Measurements from ENCODE around the gene PLVAP.

PLVAP gene

GRCh38 chr19:17357078-17357666 is 20.0 kb downstream of the PLVAP start:
- DNase-seq (no peak), ATAC-seq (no peak)

- ATAC-seq (peak; percentile 47), DNase-seq (no peak)
These were observed 23.8 kb downstream of the PLVAP start for GRCh38 chr19:17353386-17353785.

- DNase-seq (no peak), ATAC-seq (no peak)
These were observed 24.4 kb downstream of the PLVAP start for GRCh38 chr19:17352608-17353280.

- ATAC-seq (no peak), DNase-seq (no peak)
These were observed 25.2 kb downstream of the PLVAP start for GRCh38 chr19:17351815-17352435.

- no peak for DNase-seq
- no peak for ATAC-seq
These were observed 28.4 kb downstream of the PLVAP start for GRCh38 chr19:17348700-17349099.

GRCh38 chr19:17347877-17348276 is 29.3 kb downstream of the PLVAP start:
- no peak for ATAC-seq
- no peak for DNase-seq

- ATAC-seq (no peak), DNase-seq (no peak)
These were observed 29.8 kb downstream of the PLVAP start for GRCh38 chr19:17347361-17347760.

- peak; percentile 93 for ATAC-seq
- DNase-seq, result peak; percentile 89
These were observed 31.0 kb downstream of the PLVAP start for GRCh38 chr19:17346109-17346671.

GRCh38 chr19:17341845-17342244 is 35.3 kb downstream of the PLVAP start:
- DNase-seq (no peak), ATAC-seq (no peak)

- ATAC-seq (no peak), DNase-seq (no peak)
These were observed 35.8 kb downstream of the PLVAP start for GRCh38 chr19:17341386-17341785.

GRCh38 chr19:17340871-17341357 is 36.2 kb downstream of the PLVAP start:
- ATAC-seq (no peak), DNase-seq (no peak)

GRCh38 chr19:17340302-17340870 is 36.8 kb downstream of the PLVAP start:
- DNase-seq, result peak; percentile 44

GRCh38 chr19:17339088-17339741 is 37.9 kb downstream of the PLVAP start:
- peak; percentile 71 for DNase-seq
- no peak for ATAC-seq

More at GRCh38 chr19:17340302-17340870, 36.8 kb downstream of the PLVAP start:
- ATAC-seq, result no peak

GRCh38 chr19:17338433-17339078 is 38.6 kb downstream of the PLVAP start:
- ATAC-seq (no peak), DNase-seq (no peak)

- DNase-seq, result peak; percentile 65
- ATAC-seq, result no peak
These were observed 39.3 kb downstream of the PLVAP start for GRCh38 chr19:17337675-17338432.

- peak; percentile 95 for DNase-seq
- peak; percentile 89 for ATAC-seq
These were observed 40.1 kb downstream of the PLVAP start, which contains the start of gene GTPBP3 for GRCh38 chr19:17336872-17337674. Gene GTPBP3, plus strand, starts transcription at chr19:17337553. Its CDS starts 59 bp downstream, at chr19:17337612.

- ATAC-seq, result no peak
These were observed 41.6 kb downstream of the PLVAP start for GRCh38 chr19:17335575-17335974.

GRCh38 chr19:17334414-17335409 is 42.4 kb downstream of the PLVAP start, which contains the start of gene ANO8:
Gene ANO8, minus strand, starts transcription at chr19:17334855. Its CDS starts 185 bp downstream, at chr19:17334670.
- peak; percentile 50 for ATAC-seq
- DNase-seq, result peak; percentile 97

More at GRCh38 chr19:17335575-17335974, 41.6 kb downstream of the PLVAP start:
- no peak for DNase-seq
